Measurements from ENCODE around the gene ELF2. TPM values are rescaled to one million over a fixed set of nuclear protein-coding genes. Genes with fewer than 3 reads are reported as not detected.
A peak's percentile ranks its signal among the peaks of the same experiment; 100 is the strongest.
"Not testable (repeated sequence)": the region's sequence is repeated elsewhere in the genome, so short reads cannot be mapped to it uniquely, and the experiment has no call there.

The ELF2 gene
- total RNA-seq (ENCODE audit: low replicate concordance), result 42.8 and 52.2 TPM in 2 replicates

- DNase-seq (ENCODE audit: low read depth), result peak; percentile 79
- TF ChIP-seq, protein P1, sequence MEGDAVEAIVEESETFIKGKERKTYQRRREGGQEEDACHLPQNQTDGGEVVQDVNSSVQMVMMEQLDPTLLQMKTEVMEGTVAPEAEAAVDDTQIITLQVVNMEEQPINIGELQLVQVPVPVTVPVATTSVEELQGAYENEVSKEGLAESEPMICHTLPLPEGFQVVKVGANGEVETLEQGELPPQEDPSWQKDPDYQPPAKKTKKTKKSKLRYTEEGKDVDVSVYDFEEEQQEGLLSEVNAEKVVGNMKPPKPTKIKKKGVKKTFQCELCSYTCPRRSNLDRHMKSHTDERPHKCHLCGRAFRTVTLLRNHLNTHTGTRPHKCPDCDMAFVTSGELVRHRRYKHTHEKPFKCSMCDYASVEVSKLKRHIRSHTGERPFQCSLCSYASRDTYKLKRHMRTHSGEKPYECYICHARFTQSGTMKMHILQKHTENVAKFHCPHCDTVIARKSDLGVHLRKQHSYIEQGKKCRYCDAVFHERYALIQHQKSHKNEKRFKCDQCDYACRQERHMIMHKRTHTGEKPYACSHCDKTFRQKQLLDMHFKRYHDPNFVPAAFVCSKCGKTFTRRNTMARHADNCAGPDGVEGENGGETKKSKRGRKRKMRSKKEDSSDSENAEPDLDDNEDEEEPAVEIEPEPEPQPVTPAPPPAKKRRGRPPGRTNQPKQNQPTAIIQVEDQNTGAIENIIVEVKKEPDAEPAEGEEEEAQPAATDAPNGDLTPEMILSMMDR (IDR thresholded peaks at IDR 0.05; ENCODE audit: insufficient read depth, low read length), result no peak
- H3K4me3 ChIP-seq (ENCODE audit: low read depth, low read length), result peak within 1 kb of the TSS; percentile 89
Measured at GRCh38 chr4:139177049-139177868, at the start of gene ELF2. TSS of gene ELF2 (minus strand) at chr4:139177218. CDS start at chr4:139137701, 39,517 bp downstream.

DNA sequence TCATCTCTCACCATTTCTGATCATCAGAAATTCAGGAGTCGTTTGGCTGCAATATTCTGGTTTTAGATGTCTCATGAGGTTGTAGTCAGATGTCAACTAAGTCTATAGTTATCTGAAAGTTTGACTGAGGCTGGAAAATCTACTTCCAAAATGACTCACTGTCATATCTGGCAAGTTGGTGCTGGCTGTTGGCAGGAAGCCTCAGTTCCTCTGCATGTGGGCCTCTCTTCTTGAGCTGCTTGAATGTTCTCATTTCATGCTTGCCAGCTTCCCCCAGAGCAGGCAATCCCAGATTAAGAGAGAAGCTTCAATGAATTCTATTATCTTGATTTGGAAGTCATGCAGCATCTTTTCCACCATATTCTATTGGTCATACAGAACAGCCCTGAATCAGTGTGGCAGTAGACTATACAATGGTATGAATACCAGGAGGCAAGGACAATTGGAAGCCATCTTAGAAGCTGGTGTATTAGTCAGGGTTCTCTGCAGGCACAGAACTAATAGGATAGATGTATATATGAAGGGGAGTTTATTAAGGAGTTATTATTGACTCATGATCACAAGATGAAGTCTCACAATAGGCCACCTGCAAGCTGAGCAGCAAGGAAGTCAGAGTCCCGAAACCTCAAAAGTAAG, 46.8 kb upstream of the ELF2 start:
- H3K4me3 ChIP-seq (ENCODE audit: low read depth, low read length), result no peak overlapping the region
- TF ChIP-seq, protein P1 (IDR thresholded peaks at IDR 0.05; ENCODE audit: insufficient read depth, low read length), result no peak
- peak; percentile 92 for DNase-seq (ENCODE audit: low read depth)

DNA sequence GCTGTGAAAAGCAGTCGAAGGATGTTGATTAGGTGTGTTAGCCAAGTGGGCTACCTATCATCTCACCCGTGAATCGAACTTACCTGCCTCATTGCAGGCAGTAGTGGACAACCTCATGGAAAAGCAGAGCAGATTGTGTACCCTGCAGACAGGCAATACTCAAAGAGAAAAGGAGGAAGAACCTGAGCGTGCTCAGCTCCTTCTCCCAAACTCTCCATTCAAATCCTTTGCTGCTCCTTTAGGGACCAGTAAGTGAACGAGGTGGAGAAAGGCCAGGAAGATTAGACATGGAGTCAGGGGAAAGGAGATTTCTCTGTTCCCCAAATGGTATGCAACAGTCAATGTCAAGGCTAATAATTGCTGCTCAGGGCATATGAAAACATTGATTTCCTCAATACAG, 45.2 kb upstream of the ELF2 start:
- TF ChIP-seq, protein P1 (IDR thresholded peaks at IDR 0.05; ENCODE audit: insufficient read depth, low read length), result no peak
- DNase-seq (ENCODE audit: low read depth), result no peak
- no peak overlapping the region for H3K4me3 ChIP-seq (ENCODE audit: low read depth, low read length)

DNA sequence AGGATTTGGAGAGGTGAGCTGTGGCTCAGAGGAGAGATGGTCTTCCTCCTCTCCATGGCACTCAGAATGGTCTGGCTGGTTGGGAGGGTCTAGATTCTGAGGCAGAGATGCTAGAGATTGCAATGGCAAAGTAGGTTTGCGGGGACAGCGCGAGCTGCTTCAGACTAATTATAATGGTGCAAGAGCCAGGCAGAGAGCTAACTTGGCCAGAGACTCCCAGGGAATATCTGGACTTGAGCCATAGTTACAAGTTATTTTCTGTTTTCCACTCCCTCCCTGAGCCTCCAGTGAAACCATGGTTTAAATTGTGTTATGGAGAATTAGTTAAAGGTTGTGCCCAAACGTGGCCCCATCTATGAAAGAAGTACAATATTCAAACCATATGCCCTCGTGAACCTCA, 44.7 kb upstream of the ELF2 start:
- TF ChIP-seq, protein P1 (IDR thresholded peaks at IDR 0.05; ENCODE audit: insufficient read depth, low read length), result no peak
- no peak overlapping the region for H3K4me3 ChIP-seq (ENCODE audit: low read depth, low read length)
- no peak for DNase-seq (ENCODE audit: low read depth)

- no peak for DNase-seq (ENCODE audit: low read depth)
- H3K4me3 ChIP-seq (ENCODE audit: low read depth, low read length), result no peak overlapping the region
- TF ChIP-seq, protein P1 (IDR thresholded peaks at IDR 0.05; ENCODE audit: insufficient read depth, low read length), result no peak
Measured at GRCh38 chr4:139219450-139220055, 42.5 kb upstream of the ELF2 start.

DNA sequence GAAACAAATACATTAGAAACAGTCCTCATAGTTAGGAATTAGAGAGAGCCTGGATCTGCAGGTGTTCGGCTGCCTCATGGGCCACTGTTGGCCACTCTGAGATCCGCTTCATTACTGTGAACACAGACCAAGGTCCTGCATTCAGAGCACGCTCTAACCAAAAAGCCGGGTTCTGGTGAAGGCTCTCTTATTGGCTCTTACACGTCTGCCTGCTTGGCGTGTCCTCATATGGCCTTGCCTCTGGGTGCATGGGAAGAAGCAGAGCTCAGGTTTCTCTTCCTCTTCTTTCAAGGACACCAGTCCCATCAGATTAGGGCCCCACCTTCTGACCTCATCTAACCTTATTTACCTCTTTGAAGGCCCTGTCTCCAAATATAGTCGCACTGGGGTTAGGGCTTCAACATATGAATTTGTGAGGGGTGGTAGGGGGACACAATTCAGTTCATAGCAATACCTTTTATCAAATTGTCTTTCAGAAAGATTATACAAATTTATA, 37.1 kb upstream of the ELF2 start:
- DNase-seq (ENCODE audit: low read depth), result no peak
- H3K4me3 ChIP-seq (ENCODE audit: low read depth, low read length), result no peak overlapping the region
- TF ChIP-seq, protein P1 (IDR thresholded peaks at IDR 0.05; ENCODE audit: insufficient read depth, low read length), result no peak

DNA sequence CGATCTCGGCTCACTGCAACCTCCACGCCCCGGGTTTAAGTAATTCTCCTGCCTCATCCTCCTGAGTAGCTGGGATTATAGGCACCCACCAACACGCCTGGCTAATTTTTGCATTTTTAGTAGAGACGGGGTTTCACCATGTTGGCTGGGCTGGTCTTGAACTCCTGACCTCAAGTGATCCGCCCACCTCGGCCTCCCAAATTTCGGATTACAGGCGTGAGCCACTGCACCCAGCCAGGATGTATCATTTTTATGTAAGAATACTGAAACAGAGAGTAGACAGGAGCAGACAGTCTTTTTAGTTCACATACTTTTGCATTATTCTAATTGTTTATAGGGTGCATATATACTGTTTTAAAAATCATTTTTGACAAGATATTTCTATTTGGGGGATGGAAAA, 36.6 kb upstream of the ELF2 start:
- not testable (repeated sequence) for DNase-seq (ENCODE audit: low read depth); H3K4me3 ChIP-seq (ENCODE audit: low read depth, low read length)

All from fibroblast of the aortic adventitia (primary cell).